ENCODE measurements around the gene EGFR. TPM values are rescaled to one million over a fixed set of nuclear protein-coding genes. Genes with fewer than 3 reads are reported as not detected.

EGFR gene
- total and polyA plus RNA-seq, 2 donors (not counting 3 experiments of a cell fraction or from before 2014, with no cell fraction given): 1.5 to 4.1 TPM

GRCh38 chr7:55190511-55191160, 171.8 kb downstream of the EGFR start:
- Histone ChIP-seq H2AFZ (ENCODE audit: low read depth, low read length) (no peak overlapping the region), H3K9ac (replicated peaks; ENCODE audit: extremely low read depth, insufficient read depth, low read length) (no peak overlapping the region), H4K20me1 (replicated peaks; ENCODE audit: control insufficient read depth, extremely low read depth, insufficient read depth, low read length) (no peaks in the 10 kb centered on the region), H3K9me3 (replicated peaks; ENCODE audit: control insufficient read depth, insufficient read depth, low read length) (no peaks in the 10 kb centered on the region), H3K4me2 (ENCODE audit: insufficient read depth, low read length) (no peak overlapping the region), H3K79me2 (ENCODE audit: control insufficient read depth, insufficient read depth, low read length) (no peaks in the 10 kb centered on the region), H3K27me3 (ENCODE audit: control insufficient read depth in 2 of 2, insufficient read depth in 2 of 2, low read length in 2 of 2) (no peaks in the 10 kb centered on the region), H3K36me3 (ENCODE audit: control insufficient read depth in 2 of 2, extremely low read depth in 1 of 2, insufficient read depth in 2 of 2, low read length in 2 of 2) (no peaks in the 10 kb centered on the region), H3K9me1 (replicated peaks; ENCODE audit: control insufficient read depth, extremely low read depth, insufficient read depth, low read length) (no peaks in the 10 kb centered on the region), H3K4me3 (replicated peaks in 1 of 3; ENCODE audit: insufficient read depth in 1 of 3, low read depth in 1 of 3, low read length in 3 of 3) (no peak overlapping the region), H3K27ac (ENCODE audit: insufficient read depth, low read depth, low read length) (no peak overlapping the region), H3K4me1 (ENCODE audit: control insufficient read depth, extremely low read depth, insufficient read depth, low read length) (peaks cover 54% of the 10 kb centered on the region)
- ChIA-PET POLR2A (no interaction called here), CTCF (no interaction called here)
- no peak for DNase-seq (ENCODE audit: low read depth, low spot score)
- dilution Hi-C loops (cut with MboI; ENCODE audit: extremely low pct_ligation_motif_present, low sequenced_read_pairs) (no loop called here), intact Hi-C loops (cut with micrococcal nuclease) (loop anchor here (5.0 to 10.0 kb wide), 3 partner anchors 103 to 418 kb away; partner anchors contain the start of gene LANCL2)
- no peak for FAIRE-seq
- TF ChIP-seq CTCF (IDR thresholded peaks at IDR 0.05; ENCODE audit: extremely low read depth in 1 of 2, insufficient read depth in 1 of 2, low read depth in 1 of 2, low read length in 2 of 2) (no peak), FOS (IDR thresholded peaks at IDR 0.05; ENCODE audit: borderline replicate concordance, insufficient read depth, low read length) (no peak), POLR2A (IDR thresholded peaks at IDR 0.05; ENCODE audit: low read depth, low read length) (no peak), MYC (IDR thresholded peaks at IDR 0.05; ENCODE audit: low read depth, low read length) (no peak), JUN (IDR thresholded peaks at IDR 0.05; ENCODE audit: borderline replicate concordance, insufficient read depth, insufficient read length, low read depth) (no peak), GATA2 (IDR thresholded peaks at IDR 0.05; ENCODE audit: insufficient read depth, insufficient read length, low read depth, low read length) (no peak), MAX (IDR thresholded peaks at IDR 0.05; ENCODE audit: insufficient read depth, insufficient read length) (no peak), EZH2 (IDR thresholded peaks at IDR 0.05; ENCODE audit: borderline replicate concordance, low read depth, low read length, severe bottlenecking) (no peak), POLR2AphosphoS5 (IDR thresholded peaks at IDR 0.05; ENCODE audit: insufficient read depth, low read depth, low read length) (no peak)
- no TSS peak for BruUV-seq (replicated peaks)

All from endothelial cell of umbilical vein (primary cell).